ENCODE results near the gene SLC24A1. TPM values are rescaled to one million over a fixed set of nuclear protein-coding genes. Genes with fewer than 3 reads are reported as not detected.

The SLC24A1 gene
- total RNA-seq, 1 donor from 2014 or later: 20.7 TPM

GRCh38 chr15:65646486-65646885 is 24.7 kb downstream of the SLC24A1 start:
- TF ChIP-seq, protein P1, sequence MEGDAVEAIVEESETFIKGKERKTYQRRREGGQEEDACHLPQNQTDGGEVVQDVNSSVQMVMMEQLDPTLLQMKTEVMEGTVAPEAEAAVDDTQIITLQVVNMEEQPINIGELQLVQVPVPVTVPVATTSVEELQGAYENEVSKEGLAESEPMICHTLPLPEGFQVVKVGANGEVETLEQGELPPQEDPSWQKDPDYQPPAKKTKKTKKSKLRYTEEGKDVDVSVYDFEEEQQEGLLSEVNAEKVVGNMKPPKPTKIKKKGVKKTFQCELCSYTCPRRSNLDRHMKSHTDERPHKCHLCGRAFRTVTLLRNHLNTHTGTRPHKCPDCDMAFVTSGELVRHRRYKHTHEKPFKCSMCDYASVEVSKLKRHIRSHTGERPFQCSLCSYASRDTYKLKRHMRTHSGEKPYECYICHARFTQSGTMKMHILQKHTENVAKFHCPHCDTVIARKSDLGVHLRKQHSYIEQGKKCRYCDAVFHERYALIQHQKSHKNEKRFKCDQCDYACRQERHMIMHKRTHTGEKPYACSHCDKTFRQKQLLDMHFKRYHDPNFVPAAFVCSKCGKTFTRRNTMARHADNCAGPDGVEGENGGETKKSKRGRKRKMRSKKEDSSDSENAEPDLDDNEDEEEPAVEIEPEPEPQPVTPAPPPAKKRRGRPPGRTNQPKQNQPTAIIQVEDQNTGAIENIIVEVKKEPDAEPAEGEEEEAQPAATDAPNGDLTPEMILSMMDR (IDR thresholded peaks at IDR 0.05; ENCODE audit: unreplicated experiment): no peak
- no peak overlapping the region for H3K27ac Mint-ChIP-seq (ENCODE audit: unreplicated experiment)

GRCh38 chr15:65650312-65651041 is 28.7 kb downstream of the SLC24A1 start:
- Mint-ChIP-seq H3K4me1 (ENCODE audit: unreplicated experiment) (peaks cover 16% of the 10 kb centered on the region), H3K27ac (ENCODE audit: unreplicated experiment) (no peak overlapping the region), H3K4me3 (ENCODE audit: unreplicated experiment) (no peak overlapping the region), H3K27me3 (ENCODE audit: unreplicated experiment) (no peaks in the 10 kb centered on the region), H3K36me3 (ENCODE audit: low read depth, unreplicated experiment) (peaks cover 25% of the 10 kb centered on the region), H3K9me3 (ENCODE audit: unreplicated experiment) (no peaks in the 10 kb centered on the region)
- TF ChIP-seq, protein P1 (IDR thresholded peaks at IDR 0.05; ENCODE audit: unreplicated experiment): no peak
- DNase-seq (ENCODE audit: low spot score): no peak

More at GRCh38 chr15:65646486-65646885, 24.7 kb downstream of the SLC24A1 start:
- no peak for DNase-seq (ENCODE audit: low spot score)
- Mint-ChIP-seq H3K4me1 (ENCODE audit: unreplicated experiment) (peaks cover 32% of the 10 kb centered on the region), H3K4me3 (ENCODE audit: unreplicated experiment) (no peak overlapping the region), H3K9me3 (ENCODE audit: unreplicated experiment) (no peaks in the 10 kb centered on the region), H3K36me3 (ENCODE audit: low read depth, unreplicated experiment) (peaks cover 18% of the 10 kb centered on the region), H3K27me3 (ENCODE audit: unreplicated experiment) (no peaks in the 10 kb centered on the region)

- TF ChIP-seq, protein P1 (IDR thresholded peaks at IDR 0.05; ENCODE audit: unreplicated experiment): no peak
- Mint-ChIP-seq H3K27me3 (ENCODE audit: unreplicated experiment) (no peaks in the 10 kb centered on the region), H3K36me3 (ENCODE audit: low read depth, unreplicated experiment) (peaks cover 25% of the 10 kb centered on the region), H3K4me1 (ENCODE audit: unreplicated experiment) (peaks cover 16% of the 10 kb centered on the region), H3K9me3 (ENCODE audit: unreplicated experiment) (no peaks in the 10 kb centered on the region), H3K4me3 (ENCODE audit: unreplicated experiment) (no peak overlapping the region), H3K27ac (ENCODE audit: unreplicated experiment) (no peak overlapping the region)
- DNase-seq (ENCODE audit: low spot score): no peak
Observed at GRCh38 chr15:65651042-65651322, 29.2 kb downstream of the SLC24A1 start.

DNA sequence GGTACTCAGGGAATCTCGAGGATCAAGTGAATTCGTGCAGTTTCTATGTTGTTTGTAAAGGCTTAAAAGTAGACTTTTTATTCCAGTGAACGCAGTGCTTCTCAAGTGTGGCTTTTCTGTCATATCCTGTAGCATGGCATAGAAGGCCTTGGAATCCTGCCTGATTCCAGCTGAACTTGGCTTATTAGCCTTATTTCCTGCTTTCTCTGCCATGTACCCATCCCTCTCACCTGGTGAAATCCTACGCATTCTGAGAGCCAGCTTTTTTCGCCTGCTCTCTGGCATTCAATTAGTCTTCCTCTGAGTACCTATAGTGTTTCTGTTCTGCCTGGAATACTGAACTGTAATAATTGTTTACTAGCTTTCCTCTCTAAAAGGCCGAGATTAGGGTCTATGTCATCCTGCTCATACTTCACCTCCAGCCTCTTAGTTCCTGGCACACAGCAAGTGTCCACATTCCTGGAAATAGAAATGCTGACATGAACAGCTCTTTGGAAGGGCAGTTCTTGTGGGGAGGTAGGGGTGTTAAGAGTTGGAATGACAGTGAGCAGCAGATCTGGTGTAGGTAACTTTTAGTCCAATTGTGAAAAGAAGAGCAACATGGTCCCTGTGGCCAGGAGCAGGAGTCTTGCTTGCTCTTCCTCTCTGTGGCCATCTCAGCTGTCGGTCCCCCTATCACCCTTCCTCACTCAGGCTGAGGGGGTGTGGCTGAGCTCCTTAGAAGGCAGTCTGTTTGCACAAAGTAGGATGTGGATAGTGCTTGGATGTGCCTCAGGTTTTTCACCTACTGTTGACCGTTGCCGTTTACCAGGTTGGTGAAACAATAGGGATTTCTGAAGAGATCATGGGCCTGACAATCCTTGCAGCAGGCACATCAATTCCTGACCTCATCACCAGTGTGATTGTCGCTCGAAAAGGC is 30.4 kb downstream of the SLC24A1 start:
- H3K27ac Mint-ChIP-seq (ENCODE audit: unreplicated experiment): no peak overlapping the region
- H3K4me1 Mint-ChIP-seq (ENCODE audit: unreplicated experiment): peaks cover 16% of the 10 kb centered on the region
- TF ChIP-seq, protein P1 (IDR thresholded peaks at IDR 0.05; ENCODE audit: unreplicated experiment): no peak
- peaks cover 19% of the 10 kb centered on the region for H3K36me3 Mint-ChIP-seq (ENCODE audit: low read depth, unreplicated experiment)
- H3K9me3 Mint-ChIP-seq (ENCODE audit: unreplicated experiment): no peaks in the 10 kb centered on the region
- no peak overlapping the region for H3K4me3 Mint-ChIP-seq (ENCODE audit: unreplicated experiment)
- DNase-seq (ENCODE audit: low spot score): no peak
- no peaks in the 10 kb centered on the region for H3K27me3 Mint-ChIP-seq (ENCODE audit: unreplicated experiment)

DNA sequence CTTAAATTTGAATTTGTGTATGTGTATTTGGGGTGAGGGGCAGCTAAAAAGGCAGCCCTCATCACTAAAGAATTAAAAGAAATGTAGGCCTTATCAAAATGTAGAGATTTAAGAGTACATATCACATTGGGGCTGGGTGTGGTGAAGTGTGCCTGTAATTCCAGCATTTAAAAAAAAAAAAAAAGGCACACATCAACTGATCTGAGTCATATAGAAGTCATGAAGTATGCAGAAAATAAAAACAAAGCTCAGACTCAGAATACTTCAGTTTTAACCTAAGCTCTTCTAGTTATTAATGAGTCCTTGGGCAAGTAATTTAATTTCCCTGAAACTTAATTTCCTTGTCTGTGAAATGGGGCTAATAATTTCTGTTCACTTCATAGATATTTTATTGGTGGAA is 31.6 kb downstream of the SLC24A1 start:
- TF ChIP-seq, protein P1 (IDR thresholded peaks at IDR 0.05; ENCODE audit: unreplicated experiment): no peak
- H3K27ac Mint-ChIP-seq (ENCODE audit: unreplicated experiment): no peak overlapping the region
- peaks cover 16% of the 10 kb centered on the region for H3K4me1 Mint-ChIP-seq (ENCODE audit: unreplicated experiment)
- no peaks in the 10 kb centered on the region for H3K9me3 Mint-ChIP-seq (ENCODE audit: unreplicated experiment)
- no peak for DNase-seq (ENCODE audit: low spot score)
- no peak overlapping the region for H3K4me3 Mint-ChIP-seq (ENCODE audit: unreplicated experiment)
- H3K36me3 Mint-ChIP-seq (ENCODE audit: low read depth, unreplicated experiment): peaks cover 19% of the 10 kb centered on the region
- no peaks in the 10 kb centered on the region for H3K27me3 Mint-ChIP-seq (ENCODE audit: unreplicated experiment)
